Globus pallidus (tissue), 1 donor: Measurements from ENCODE around the gene DLK2.
A peak's percentile ranks its signal among the peaks of the same experiment; 100 is the strongest.
"Not testable (repeated sequence)": the region's sequence is repeated elsewhere in the genome, so short reads cannot be mapped to it uniquely, and the experiment has no call there.

Source experiments
- DNase-seq: peaks from one replicate; pipeline ENCODE4 v3.0.0-alpha.2; 2015; ENCODE audit warnings: low spot score

Gene DLK2

GRCh38 chr6:43481591-43482236 lies 26.4 kb upstream of the DLK2 start:
- no peak for DNase-seq

DNA sequence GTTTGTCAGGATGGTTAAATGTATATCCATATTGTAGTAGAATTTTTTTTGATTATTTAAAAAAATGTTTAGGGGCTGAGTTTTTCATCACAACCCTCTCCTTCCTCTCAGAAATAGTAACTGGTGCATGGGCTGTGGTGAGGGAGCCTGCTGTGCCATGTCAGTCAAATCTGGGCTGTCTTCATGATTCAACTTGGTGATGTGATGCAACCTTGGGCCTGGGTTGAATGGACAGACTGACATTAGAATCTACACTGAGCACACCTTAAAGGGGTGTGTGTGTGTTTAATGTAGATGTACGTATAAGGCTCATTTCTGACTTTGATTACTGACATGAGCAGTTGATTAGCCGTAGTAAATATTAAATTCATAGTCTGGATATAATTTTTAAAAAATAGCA lies 25.7 kb upstream of the DLK2 start:
- no peak for DNase-seq

- DNase-seq, result no peak
Measured at GRCh38 chr6:43478008-43478372, 22.6 kb upstream of the DLK2 start.

DNA sequence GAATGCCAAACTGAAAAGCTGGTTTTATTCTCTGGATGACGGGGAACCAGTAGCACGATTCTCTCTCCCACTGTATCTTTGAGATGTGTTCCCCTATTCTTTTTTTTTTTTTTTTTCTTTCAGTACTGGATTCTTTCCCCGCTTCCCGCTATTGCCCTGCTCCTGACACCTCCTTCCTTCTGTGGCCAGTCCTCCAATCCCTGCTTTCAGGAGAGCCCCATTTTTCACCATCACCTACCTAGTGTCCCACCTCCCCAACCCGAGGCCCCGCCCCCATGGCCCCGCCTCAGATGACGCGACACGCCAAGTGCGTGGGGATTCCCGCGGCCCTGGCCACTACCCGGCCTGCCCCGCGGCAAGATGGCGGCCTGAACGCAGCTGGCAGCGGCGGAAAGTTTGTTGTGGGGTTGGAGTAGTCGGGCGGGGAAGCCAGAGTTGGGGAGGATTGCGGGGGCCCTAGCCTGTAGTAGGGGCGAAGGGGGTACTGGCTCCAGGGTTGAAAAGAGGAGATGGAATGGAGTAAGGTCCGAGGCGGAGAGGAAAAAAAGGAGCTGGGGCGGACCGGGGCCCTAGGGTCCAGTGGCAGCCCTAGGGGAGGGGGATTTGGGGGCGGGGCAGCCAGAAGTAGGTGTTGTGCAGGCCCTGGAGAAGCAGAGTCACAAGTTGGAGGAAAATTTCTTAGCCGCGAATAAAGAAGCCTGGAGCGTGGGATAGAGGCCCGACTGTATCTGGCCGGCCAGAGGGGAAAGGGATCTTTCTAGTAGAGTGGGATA lies 22.1 kb upstream of the DLK2 start, which contains the start of gene TJAP1:
TSS of gene TJAP1 (plus strand) at position 336 of the 773 bp plus-strand sequence. CDS start 21,432 bp downstream, outside the sequence.
- DNase-seq, result peak; percentile 87

- no peak for DNase-seq
Measured at GRCh38 chr6:43476746-43477145, 21.4 kb upstream of the DLK2 start.

DNA sequence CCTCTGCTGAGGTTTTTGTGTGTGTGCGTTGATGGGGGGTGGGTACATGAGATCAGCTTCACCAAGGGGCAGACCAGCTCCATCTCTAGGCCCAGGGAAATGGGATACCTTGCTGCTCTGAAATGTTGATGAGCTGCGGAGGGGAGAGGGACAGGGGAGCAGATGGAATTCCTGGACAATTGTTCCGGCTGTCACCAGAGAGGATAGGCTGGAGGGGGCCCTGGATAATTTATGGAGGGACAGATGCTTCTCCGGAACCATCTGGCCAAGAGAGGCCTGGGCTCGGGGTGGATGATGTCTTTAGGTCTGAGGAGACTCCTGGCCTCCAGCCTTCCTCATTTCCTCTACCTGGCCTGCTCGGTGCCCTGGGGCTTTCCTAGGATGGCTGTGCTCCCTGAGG lies 20.2 kb upstream of the DLK2 start:
- DNase-seq, result no peak

DNA sequence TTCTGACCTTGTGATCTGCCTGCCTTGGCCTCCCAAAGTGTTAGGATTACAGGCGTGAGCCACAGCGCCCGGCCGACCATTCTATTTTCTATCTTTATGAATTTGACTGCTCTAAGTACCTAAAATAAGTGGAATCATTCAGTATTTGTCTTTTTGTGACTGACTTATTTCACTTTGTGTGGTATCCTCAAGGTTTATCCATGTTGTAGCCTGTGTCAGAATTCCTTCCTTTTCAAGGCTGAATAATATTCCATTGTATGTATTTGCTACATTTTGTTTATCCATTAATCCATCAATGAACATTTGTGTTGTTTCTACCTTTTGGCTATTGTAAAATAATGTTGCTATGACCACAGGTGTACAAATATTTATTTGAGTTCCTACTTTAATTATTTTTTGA lies 17.2 kb upstream of the DLK2 start:
- DNase-seq, result no peak

DNA sequence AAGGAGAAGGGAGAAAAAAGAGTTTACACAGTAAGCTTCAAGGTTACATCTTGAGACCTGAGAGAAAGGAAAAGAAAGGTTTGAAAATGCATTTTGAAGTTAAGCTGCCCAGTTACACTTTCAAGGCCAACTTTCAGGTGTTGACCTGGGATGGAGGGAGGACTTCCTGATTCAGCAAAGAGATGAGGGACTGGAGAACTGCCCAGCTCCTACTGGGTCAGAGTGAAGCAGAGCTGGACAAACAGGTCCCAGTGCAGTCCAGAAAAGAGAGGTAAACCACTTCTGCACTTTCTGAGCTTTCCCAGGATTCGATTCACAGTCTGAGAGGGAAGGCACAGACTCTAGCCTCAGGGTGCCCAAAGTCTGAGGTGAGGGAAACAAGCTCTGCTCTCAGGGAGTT lies 16.1 kb upstream of the DLK2 start:
- no peak for DNase-seq

DNA sequence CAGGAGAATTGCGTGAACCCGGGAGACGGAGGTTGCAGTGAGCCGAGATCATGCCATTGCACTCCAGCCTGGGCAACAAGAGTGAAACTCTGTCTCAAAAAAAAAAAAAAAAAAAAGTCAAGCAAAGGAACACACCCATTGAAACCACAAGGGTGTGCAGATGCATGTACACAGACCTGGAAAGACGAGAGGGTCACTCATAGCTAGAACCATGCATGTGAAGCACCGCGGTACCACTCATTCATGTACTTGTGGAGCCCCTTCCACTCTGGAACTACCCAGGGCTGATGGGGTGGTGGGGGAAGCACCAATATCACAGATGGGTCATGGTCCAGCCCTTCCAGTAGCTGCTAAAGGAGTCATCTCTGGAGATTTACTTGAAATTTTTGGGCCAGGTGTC lies 14.6 kb upstream of the DLK2 start:
- DNase-seq, result no peak

DNA sequence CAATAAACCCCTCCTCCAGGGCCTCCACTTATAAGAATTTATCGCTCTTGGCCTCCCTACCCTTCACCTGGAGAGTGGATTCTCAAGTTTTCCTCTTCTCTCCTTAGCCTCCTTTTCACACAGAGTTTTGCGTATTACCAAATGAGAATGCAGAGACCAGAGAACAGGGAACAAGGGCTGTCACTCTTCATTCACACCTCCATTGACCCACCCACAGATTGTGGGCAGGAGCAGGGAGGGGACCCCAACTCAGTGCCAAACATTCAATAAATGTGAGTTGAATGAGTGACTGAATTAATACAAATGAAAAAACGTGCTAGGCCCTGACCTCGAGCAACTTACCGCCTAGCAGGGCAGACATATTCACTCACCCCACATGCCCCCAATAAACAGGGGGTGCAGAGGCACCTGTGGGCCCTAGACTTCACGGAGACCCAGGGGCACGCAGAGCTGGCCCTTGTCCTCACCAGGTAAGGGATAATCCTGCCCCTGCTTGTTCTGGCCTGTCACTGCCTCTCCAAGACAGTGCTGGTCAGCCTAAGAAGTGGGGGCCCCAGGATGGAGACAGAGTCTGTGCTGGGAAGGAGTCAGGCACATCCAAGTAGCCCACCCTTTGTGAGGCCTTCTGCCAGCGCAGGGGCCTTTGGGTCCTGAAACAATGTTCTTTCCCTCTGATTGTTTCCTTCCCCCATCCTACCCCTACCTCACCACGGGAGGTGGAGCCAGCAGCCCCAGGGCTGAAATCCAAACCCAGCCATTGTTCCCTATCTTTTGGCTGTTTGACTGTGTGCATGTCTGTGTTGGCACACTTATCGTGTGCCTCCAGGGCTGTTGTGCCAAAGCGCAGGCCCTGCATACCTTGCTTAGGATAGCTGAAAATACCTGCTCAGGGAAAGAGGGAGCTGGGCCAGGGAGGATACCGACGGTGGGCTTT lies 13.7 kb upstream of the DLK2 start:
- no peak for DNase-seq

GRCh38 chr6:43468240-43468639 lies 12.9 kb upstream of the DLK2 start:
- no peak for DNase-seq

- no peak for DNase-seq
Measured at GRCh38 chr6:43467752-43468151, 12.4 kb upstream of the DLK2 start.

- not testable (repeated sequence) for DNase-seq
Measured at GRCh38 chr6:43467265-43467664, 11.9 kb upstream of the DLK2 start.

DNA sequence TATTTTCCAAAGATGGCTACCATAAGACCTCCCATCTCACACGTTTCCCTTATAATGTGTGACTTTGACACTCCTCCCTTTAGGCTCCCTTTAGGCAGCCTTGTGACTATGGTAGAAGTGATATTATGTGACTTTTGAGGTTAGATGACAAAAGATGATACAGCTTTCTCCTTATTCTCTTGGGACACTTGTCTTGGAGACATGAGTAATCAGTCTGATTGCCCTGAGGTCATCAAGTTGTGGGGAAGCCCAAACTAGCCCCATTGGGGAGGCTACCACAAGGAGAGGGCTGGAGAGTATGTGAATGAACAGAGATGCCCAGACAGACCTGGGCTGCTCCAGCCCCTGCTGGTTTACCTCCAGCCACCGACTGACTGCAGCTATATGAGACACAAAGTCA lies 10.6 kb upstream of the DLK2 start:
- DNase-seq, result no peak

- no peak for DNase-seq
Measured at GRCh38 chr6:43464337-43464736, 9.0 kb upstream of the DLK2 start.

GRCh38 chr6:43461936-43462335 lies 6.6 kb upstream of the DLK2 start:
- DNase-seq, result no peak

DNA sequence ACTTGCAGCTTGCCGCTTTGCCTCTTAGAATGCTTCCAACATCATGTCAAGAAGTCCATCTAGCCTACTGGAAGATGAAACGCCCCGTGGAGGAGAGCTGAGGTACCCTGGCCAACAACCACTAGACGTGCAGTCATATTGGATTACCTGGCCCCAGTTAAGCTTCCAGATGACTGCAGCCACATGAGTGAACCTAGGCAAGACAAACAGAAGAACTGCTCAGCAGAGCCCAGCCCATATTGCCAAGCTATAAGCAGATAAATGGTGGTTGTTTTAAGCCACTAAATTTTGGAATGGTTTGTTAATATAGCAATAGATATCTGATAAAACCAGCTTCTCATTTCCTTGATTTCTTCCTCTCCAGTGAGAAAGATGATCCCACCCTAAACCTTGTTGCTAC lies 4.7 kb upstream of the DLK2 start:
- DNase-seq, result no peak

GRCh38 chr6:43459535-43459934 lies 4.2 kb upstream of the DLK2 start:
- DNase-seq, result no peak

DNA sequence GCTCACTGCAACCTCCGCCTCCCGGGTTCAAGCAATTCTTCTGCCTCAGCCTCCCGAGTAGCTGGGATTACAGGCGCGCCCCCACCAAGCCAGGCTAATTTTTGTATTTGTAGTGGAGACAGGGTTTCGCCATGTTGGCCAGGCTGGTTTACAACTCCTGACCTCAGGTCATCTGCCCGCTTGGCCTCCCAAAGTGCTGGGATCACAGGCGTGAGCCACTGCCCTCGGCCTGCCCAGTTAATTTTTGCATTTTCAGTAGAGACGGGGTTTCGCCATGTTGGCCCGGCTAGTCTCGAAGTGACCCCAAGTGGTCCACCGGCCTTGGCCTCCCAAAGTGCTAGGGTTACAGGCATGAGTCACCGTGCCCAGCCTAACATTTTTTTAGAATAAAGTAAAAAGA lies 2.8 kb upstream of the DLK2 start:
- DNase-seq, result not testable (repeated sequence)

GRCh38 chr6:43457643-43458042 lies 2.3 kb upstream of the DLK2 start:
- no peak for DNase-seq

- DNase-seq, result peak; percentile 80
Measured at GRCh38 chr6:43454696-43455530, 435 bp downstream of the DLK2 start.

DNA sequence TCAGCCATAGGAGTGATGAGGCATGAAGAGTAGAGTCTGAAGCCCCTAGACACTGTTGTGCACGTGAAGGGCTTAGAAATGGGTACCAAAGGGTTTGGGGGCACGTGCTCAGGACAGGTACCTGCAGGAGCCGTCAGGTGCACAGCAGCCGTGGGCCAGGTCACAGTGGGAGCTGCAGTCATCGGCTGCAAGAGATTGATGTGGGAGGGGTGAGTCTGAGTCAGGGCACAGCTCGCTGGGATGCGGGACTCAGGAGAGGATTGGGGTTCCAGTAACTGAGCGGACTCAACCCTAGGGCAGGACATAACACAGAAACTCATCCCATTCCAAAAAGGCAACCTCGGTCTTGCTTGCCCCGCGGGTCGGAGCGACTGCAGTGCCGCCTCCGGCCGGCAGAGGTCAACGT lies 1.1 kb downstream of the DLK2 start:
- no peak for DNase-seq
